ENCODE results near the gene PLEKHH2.

PLEKHH2 gene

GRCh38 chr2:43743706-43744105 lies 106.6 kb downstream of the PLEKHH2 start:
- H3K36me3 ChIP-seq (ENCODE audit: control insufficient read depth, insufficient read depth, low read length) = no peaks in the 10 kb centered on the region
- H3K9ac ChIP-seq (ENCODE audit: low read depth, low read length) = no peak overlapping the region
- H3K27ac ChIP-seq (ENCODE audit: low read depth, low read length) = no peak overlapping the region
- H3K4me3 ChIP-seq (ENCODE audit: low read depth, low read length) = no peak overlapping the region
- H3K9me3 ChIP-seq (ENCODE audit: control insufficient read depth, insufficient read depth, low read length) = no peaks in the 10 kb centered on the region
- 0 out of 2 replicates have a peak, but pooled peaks cover 5% of the 10 kb centered on the region for H3K4me1 ChIP-seq (ENCODE audit: control insufficient read depth, insufficient read depth, low read length)
- no peaks in the 10 kb centered on the region for H3K27me3 ChIP-seq (ENCODE audit: control insufficient read depth, insufficient read depth, low read length)

- H3K4me3 ChIP-seq (ENCODE audit: low read depth, low read length) = no peak overlapping the region
These were observed 108.4 kb downstream of the PLEKHH2 start for GRCh38 chr2:43745457-43745856.

GRCh38 chr2:43748333-43748732 lies 111.3 kb downstream of the PLEKHH2 start:
- Histone ChIP-seq H3K36me3 (ENCODE audit: control insufficient read depth, insufficient read depth, low read length) (no peaks in the 10 kb centered on the region), H3K9ac (ENCODE audit: low read depth, low read length) (no peak overlapping the region), H3K9me3 (ENCODE audit: control insufficient read depth, insufficient read depth, low read length) (no peaks in the 10 kb centered on the region), H3K4me3 (ENCODE audit: low read depth, low read length) (no peak overlapping the region), H3K27ac (ENCODE audit: low read depth, low read length) (no peak overlapping the region), H3K4me1 (ENCODE audit: control insufficient read depth, insufficient read depth, low read length) (0 out of 2 replicates have a peak, but pooled peaks cover 5% of the 10 kb centered on the region), H3K27me3 (ENCODE audit: control insufficient read depth, insufficient read depth, low read length) (no peaks in the 10 kb centered on the region)

More at GRCh38 chr2:43745457-43745856, 108.4 kb downstream of the PLEKHH2 start:
- Histone ChIP-seq H3K27me3 (ENCODE audit: control insufficient read depth, insufficient read depth, low read length) (no peaks in the 10 kb centered on the region), H3K9me3 (ENCODE audit: control insufficient read depth, insufficient read depth, low read length) (no peaks in the 10 kb centered on the region), H3K4me1 (ENCODE audit: control insufficient read depth, insufficient read depth, low read length) (0 out of 2 replicates have a peak, but pooled peaks cover 5% of the 10 kb centered on the region), H3K27ac (ENCODE audit: low read depth, low read length) (no peak overlapping the region), H3K9ac (ENCODE audit: low read depth, low read length) (no peak overlapping the region), H3K36me3 (ENCODE audit: control insufficient read depth, insufficient read depth, low read length) (no peaks in the 10 kb centered on the region)

GRCh38 chr2:43749583-43749982 lies 112.5 kb downstream of the PLEKHH2 start:
- Histone ChIP-seq H3K4me3 (ENCODE audit: low read depth, low read length) (no peak overlapping the region), H3K4me1 (ENCODE audit: control insufficient read depth, insufficient read depth, low read length) (0 out of 2 replicates have a peak, but pooled peaks cover 5% of the 10 kb centered on the region), H3K36me3 (ENCODE audit: control insufficient read depth, insufficient read depth, low read length) (no peaks in the 10 kb centered on the region), H3K9me3 (ENCODE audit: control insufficient read depth, insufficient read depth, low read length) (no peaks in the 10 kb centered on the region), H3K27me3 (ENCODE audit: control insufficient read depth, insufficient read depth, low read length) (no peaks in the 10 kb centered on the region), H3K27ac (ENCODE audit: low read depth, low read length) (no peak overlapping the region), H3K9ac (ENCODE audit: low read depth, low read length) (no peak overlapping the region)

- Histone ChIP-seq H3K27ac (ENCODE audit: low read depth, low read length) (no peak overlapping the region), H3K4me1 (ENCODE audit: control insufficient read depth, insufficient read depth, low read length) (no peaks in the 10 kb centered on the region), H3K9me3 (ENCODE audit: control insufficient read depth, insufficient read depth, low read length) (no peaks in the 10 kb centered on the region), H3K27me3 (ENCODE audit: control insufficient read depth, insufficient read depth, low read length) (no peaks in the 10 kb centered on the region), H3K36me3 (ENCODE audit: control insufficient read depth, insufficient read depth, low read length) (no peaks in the 10 kb centered on the region), H3K9ac (ENCODE audit: low read depth, low read length) (no peak overlapping the region), H3K4me3 (ENCODE audit: low read depth, low read length) (no peak overlapping the region)
These were observed 114.5 kb downstream of the PLEKHH2 start for GRCh38 chr2:43751476-43751990.

GRCh38 chr2:43752302-43752701 lies 115.2 kb downstream of the PLEKHH2 start:
- H3K4me1 ChIP-seq (ENCODE audit: control insufficient read depth, insufficient read depth, low read length) = no peaks in the 10 kb centered on the region
- no peaks in the 10 kb centered on the region for H3K27me3 ChIP-seq (ENCODE audit: control insufficient read depth, insufficient read depth, low read length)
- no peak overlapping the region for H3K27ac ChIP-seq (ENCODE audit: low read depth, low read length)
- no peak overlapping the region for H3K4me3 ChIP-seq (ENCODE audit: low read depth, low read length)
- no peaks in the 10 kb centered on the region for H3K9me3 ChIP-seq (ENCODE audit: control insufficient read depth, insufficient read depth, low read length)
- no peaks in the 10 kb centered on the region for H3K36me3 ChIP-seq (ENCODE audit: control insufficient read depth, insufficient read depth, low read length)
- no peak overlapping the region for H3K9ac ChIP-seq (ENCODE audit: low read depth, low read length)

GRCh38 chr2:43754180-43754579 lies 117.1 kb downstream of the PLEKHH2 start:
- Histone ChIP-seq H3K9ac (ENCODE audit: low read depth, low read length) (no peak overlapping the region), H3K4me1 (ENCODE audit: control insufficient read depth, insufficient read depth, low read length) (no peaks in the 10 kb centered on the region)

GRCh38 chr2:43758739-43759138 lies 121.7 kb downstream of the PLEKHH2 start:
- H3K27ac ChIP-seq (ENCODE audit: low read depth, low read length) = no peak overlapping the region
- H3K4me1 ChIP-seq (ENCODE audit: control insufficient read depth, insufficient read depth, low read length) = no peaks in the 10 kb centered on the region
- H3K9me3 ChIP-seq (ENCODE audit: control insufficient read depth, insufficient read depth, low read length) = no peaks in the 10 kb centered on the region
- H3K9ac ChIP-seq (ENCODE audit: low read depth, low read length) = no peak overlapping the region
- no peaks in the 10 kb centered on the region for H3K27me3 ChIP-seq (ENCODE audit: control insufficient read depth, insufficient read depth, low read length)
- H3K36me3 ChIP-seq (ENCODE audit: control insufficient read depth, insufficient read depth, low read length) = no peaks in the 10 kb centered on the region
- H3K4me3 ChIP-seq (ENCODE audit: low read depth, low read length) = no peak overlapping the region

More at GRCh38 chr2:43754180-43754579, 117.1 kb downstream of the PLEKHH2 start:
- Histone ChIP-seq H3K36me3 (ENCODE audit: control insufficient read depth, insufficient read depth, low read length) (no peaks in the 10 kb centered on the region), H3K27me3 (ENCODE audit: control insufficient read depth, insufficient read depth, low read length) (no peaks in the 10 kb centered on the region), H3K9me3 (ENCODE audit: control insufficient read depth, insufficient read depth, low read length) (no peaks in the 10 kb centered on the region), H3K4me3 (ENCODE audit: low read depth, low read length) (no peak overlapping the region), H3K27ac (ENCODE audit: low read depth, low read length) (no peak overlapping the region)

GRCh38 chr2:43759195-43759594 lies 122.1 kb downstream of the PLEKHH2 start:
- Histone ChIP-seq H3K27me3 (ENCODE audit: control insufficient read depth, insufficient read depth, low read length) (no peaks in the 10 kb centered on the region), H3K9ac (ENCODE audit: low read depth, low read length) (no peak overlapping the region), H3K4me3 (ENCODE audit: low read depth, low read length) (no peak overlapping the region), H3K9me3 (ENCODE audit: control insufficient read depth, insufficient read depth, low read length) (no peaks in the 10 kb centered on the region), H3K36me3 (ENCODE audit: control insufficient read depth, insufficient read depth, low read length) (no peaks in the 10 kb centered on the region), H3K4me1 (ENCODE audit: control insufficient read depth, insufficient read depth, low read length) (no peaks in the 10 kb centered on the region), H3K27ac (ENCODE audit: low read depth, low read length) (no peak overlapping the region)

- Histone ChIP-seq H3K9ac (ENCODE audit: low read depth, low read length) (no peak overlapping the region), H3K4me1 (ENCODE audit: control insufficient read depth, insufficient read depth, low read length) (no peaks in the 10 kb centered on the region), H3K36me3 (ENCODE audit: control insufficient read depth, insufficient read depth, low read length) (no peaks in the 10 kb centered on the region), H3K27me3 (ENCODE audit: control insufficient read depth, insufficient read depth, low read length) (no peaks in the 10 kb centered on the region), H3K27ac (ENCODE audit: low read depth, low read length) (no peak overlapping the region), H3K9me3 (ENCODE audit: control insufficient read depth, insufficient read depth, low read length) (no peaks in the 10 kb centered on the region), H3K4me3 (ENCODE audit: low read depth, low read length) (no peak overlapping the region)
These were observed 125.2 kb downstream of the PLEKHH2 start for GRCh38 chr2:43762286-43762685.

GRCh38 chr2:43763091-43763490 lies 126.0 kb downstream of the PLEKHH2 start:
- Histone ChIP-seq H3K9me3 (ENCODE audit: control insufficient read depth, insufficient read depth, low read length) (no peaks in the 10 kb centered on the region), H3K27ac (ENCODE audit: low read depth, low read length) (no peak overlapping the region), H3K4me3 (ENCODE audit: low read depth, low read length) (no peak overlapping the region), H3K27me3 (ENCODE audit: control insufficient read depth, insufficient read depth, low read length) (no peaks in the 10 kb centered on the region), H3K9ac (ENCODE audit: low read depth, low read length) (no peak overlapping the region), H3K4me1 (ENCODE audit: control insufficient read depth, insufficient read depth, low read length) (no peaks in the 10 kb centered on the region), H3K36me3 (ENCODE audit: control insufficient read depth, insufficient read depth, low read length) (no peaks in the 10 kb centered on the region)
